ENCODE data around the gene CREB3L1.

CREB3L1 gene

DNA sequence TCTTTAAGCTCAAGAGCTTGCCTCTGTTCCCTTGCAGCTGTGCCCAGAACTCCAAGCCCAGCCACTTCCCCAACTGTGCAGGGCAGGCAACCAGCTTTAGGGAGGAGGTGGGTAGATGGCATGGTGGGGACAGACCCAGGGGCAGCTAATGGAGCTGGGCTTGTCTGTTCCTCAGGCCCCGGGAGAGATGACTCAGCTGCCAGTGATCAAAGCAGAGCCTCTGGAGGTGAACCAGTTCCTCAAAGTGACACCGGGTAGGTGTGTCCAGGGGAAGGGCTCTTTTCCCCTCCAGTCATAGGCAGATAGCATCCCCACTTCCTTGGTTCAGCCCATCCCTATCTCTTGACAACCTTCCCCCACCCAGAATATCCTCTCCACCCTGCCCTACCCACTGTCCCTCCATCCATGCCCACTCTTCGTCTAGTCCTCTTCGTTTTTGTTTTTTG is 32.4 kb downstream of the CREB3L1 start:
- no peak for DNase-seq (ENCODE audit: low read depth)
- H3K4me3 ChIP-seq (ENCODE audit: low read length) = no peak overlapping the region
- TF ChIP-seq, protein P1, sequence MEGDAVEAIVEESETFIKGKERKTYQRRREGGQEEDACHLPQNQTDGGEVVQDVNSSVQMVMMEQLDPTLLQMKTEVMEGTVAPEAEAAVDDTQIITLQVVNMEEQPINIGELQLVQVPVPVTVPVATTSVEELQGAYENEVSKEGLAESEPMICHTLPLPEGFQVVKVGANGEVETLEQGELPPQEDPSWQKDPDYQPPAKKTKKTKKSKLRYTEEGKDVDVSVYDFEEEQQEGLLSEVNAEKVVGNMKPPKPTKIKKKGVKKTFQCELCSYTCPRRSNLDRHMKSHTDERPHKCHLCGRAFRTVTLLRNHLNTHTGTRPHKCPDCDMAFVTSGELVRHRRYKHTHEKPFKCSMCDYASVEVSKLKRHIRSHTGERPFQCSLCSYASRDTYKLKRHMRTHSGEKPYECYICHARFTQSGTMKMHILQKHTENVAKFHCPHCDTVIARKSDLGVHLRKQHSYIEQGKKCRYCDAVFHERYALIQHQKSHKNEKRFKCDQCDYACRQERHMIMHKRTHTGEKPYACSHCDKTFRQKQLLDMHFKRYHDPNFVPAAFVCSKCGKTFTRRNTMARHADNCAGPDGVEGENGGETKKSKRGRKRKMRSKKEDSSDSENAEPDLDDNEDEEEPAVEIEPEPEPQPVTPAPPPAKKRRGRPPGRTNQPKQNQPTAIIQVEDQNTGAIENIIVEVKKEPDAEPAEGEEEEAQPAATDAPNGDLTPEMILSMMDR (conservative IDR thresholded peaks at IDR 0.05; ENCODE audit: low read length) = no peak

DNA sequence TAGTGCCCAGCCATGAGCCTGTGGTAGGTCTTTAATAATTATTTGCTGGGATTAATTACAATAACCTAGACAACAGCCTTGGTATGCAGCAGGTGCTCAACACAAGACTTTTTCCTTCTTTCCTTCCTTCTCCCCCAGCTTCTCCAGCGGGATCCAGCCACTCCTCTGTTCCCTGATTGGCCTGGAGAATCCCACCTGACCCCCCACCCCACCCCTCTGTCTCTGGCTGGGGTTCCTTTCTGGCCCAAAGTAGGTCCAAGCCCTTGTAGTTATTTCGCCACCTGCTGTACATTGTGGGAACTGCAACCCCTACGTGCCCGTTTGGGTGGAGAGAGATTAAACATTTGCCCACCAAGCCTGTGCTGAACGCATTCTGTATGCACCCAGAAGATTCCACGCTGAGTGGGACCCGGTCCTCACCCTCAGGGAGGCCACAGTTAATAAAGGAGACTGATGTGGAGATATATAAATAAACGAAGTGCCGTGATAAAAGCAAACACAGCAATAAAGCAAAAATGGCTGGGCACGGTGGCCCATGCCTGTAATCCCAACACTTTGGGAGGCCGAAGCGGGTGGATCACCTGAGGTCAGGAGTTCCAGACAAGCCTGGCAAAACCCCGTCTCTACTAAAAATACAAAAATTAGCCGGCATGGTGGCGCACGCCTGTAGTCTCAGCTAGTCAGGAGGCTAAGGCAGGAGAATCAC is 37.7 kb downstream of the CREB3L1 start:
- no peak overlapping the region for H3K4me3 ChIP-seq (ENCODE audit: low read length)
- TF ChIP-seq, protein P1 (conservative IDR thresholded peaks at IDR 0.05; ENCODE audit: low read length) = peak; percentile 86
- DNase-seq (ENCODE audit: low read depth) = peak; percentile 75

DNA sequence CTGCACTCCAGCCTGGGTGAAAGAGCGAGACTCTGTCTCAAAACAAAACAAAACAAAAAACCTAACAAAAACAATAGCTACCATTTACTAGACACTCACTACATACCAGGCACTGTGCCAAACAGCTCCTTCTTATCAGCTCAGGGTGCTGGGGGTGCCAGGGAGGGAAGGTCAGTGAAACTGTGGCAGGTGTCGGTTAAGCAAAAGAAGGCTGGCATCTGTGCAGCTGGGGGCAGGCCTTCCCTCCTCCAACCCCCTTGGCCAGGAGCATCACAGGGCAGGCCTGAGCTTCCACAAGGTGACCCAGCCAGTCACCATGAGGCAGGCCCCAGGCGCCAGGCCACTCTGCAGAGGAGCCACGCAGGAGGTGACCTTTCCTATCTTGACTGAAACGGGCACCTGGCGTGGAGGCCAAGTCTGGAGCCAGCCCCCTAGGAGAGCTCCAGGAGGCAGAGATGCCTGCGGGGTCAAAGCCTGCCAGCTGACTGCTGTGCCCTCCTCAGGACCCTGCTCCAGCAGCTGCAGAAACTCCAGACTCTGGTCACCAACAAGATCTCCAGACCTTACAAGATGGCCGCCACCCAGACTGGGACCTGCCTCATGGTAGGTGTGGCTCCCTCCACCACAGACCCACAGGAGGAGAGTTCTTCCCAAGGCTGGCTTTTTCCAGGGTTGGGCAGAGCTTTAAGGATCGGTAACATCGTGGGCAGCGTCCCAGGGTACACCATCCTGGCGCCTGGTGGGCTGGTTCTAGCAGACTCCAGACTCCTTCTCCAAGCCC is 38.5 kb downstream of the CREB3L1 start:
- TF ChIP-seq, protein P1 (conservative IDR thresholded peaks at IDR 0.05; ENCODE audit: low read length) = no peak
- no peak for DNase-seq (ENCODE audit: low read depth)
- H3K4me3 ChIP-seq (ENCODE audit: low read length) = no peak overlapping the region

DNA sequence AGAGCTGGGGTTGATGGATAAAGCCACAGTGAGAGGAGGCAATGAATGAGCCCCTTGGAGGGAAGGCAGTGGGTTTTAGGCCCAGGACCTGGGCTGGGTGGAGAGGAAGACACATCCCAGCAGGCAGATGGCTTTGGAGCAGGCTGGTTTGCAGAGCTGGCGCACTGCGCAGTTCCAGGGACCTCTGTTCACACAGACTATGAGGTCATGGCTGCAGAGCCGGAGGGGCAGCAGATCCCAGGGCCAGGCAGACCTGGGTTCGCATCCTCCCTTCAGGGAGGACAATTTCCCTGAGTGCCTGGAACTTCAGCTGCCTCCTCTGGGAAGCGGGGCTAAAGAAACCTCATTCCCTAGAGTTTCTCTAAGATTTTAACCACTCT is 41.6 kb downstream of the CREB3L1 start:
- H3K4me3 ChIP-seq (ENCODE audit: low read length) = no peak overlapping the region
- TF ChIP-seq, protein P1 (conservative IDR thresholded peaks at IDR 0.05; ENCODE audit: low read length) = no peak
- no peak for DNase-seq (ENCODE audit: low read depth)

DNA sequence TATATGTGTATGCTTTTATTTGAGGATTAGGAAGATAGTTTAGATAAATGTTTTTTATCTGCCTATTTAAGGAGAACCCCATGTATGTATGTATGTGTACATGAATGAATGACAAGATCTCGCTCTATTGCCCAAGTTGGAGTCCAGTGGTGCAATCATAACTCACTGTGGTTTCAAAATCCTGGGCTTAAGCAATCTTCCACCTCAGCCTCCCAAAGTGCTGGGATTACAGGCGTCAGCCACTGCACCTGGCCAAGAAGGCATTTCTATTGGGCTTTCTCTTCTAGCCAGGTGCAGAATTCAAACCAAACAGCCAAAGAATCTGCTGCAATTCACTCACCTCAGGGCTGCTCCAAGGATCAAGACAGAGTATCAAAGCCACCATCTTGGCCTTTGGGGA is 44.3 kb downstream of the CREB3L1 start:
- no peak overlapping the region for H3K4me3 ChIP-seq (ENCODE audit: low read length)
- DNase-seq (ENCODE audit: low read depth) = peak; percentile 44
- TF ChIP-seq, protein P1 (conservative IDR thresholded peaks at IDR 0.05; ENCODE audit: low read length) = no peak

DNA sequence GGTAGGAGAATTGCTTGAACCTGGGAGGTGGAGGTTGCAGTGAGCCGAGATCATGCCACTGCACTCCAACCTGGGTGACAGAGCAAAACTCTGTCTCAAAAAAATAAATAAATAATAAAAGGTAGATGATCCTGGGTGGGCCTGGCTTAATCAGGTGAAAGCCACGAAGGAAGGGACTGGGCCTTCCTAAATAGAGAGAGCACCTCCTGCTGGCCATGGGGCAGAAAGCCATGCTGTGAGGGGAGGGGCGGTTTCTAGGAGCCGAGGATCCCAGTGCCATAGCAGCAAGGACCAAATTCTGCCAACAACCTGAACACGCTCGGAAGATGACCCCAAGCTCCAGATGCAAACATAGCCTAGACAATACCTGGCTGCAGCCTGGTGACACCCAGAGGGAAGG is 45.3 kb downstream of the CREB3L1 start:
- TF ChIP-seq, protein P1 (conservative IDR thresholded peaks at IDR 0.05; ENCODE audit: low read length) = peak; percentile 59

More for the DNA sequence above, 45.3 kb downstream of the CREB3L1 start:
- no peak overlapping the region for H3K4me3 ChIP-seq (ENCODE audit: low read length)
- DNase-seq (ENCODE audit: low read depth) = peak; percentile 46
